Umbilical cord (tissue), 2 donors: ENCODE measurements around the gene ADAM8. TPM values are rescaled to one million over a fixed set of nuclear protein-coding genes. Genes with fewer than 3 reads are reported as not detected.
"Not testable (repeated sequence)": the region's sequence is repeated elsewhere in the genome, so short reads cannot be mapped to it uniquely, and the experiment has no call there.

Experiments used
- DNase-seq: peaks from one replicate; pipeline ENCODE4 v3.0.0-alpha.2; 2015; ENCODE audit warnings: low spot score
- total RNA-seq: library from RNA; depleted of rRNA; stranded (reverse); fragments of >200 nt; gene quantifications from one replicate; pipeline ENCODE4 v1.2.3, GENCODE V29; 2014; ENCODE audit warnings: low replicate concordance; ENCODE audit not compliant: insufficient read depth

ADAM8 gene
- total RNA-seq, 1 donor from 2014 or later = 6.3 TPM

DNA sequence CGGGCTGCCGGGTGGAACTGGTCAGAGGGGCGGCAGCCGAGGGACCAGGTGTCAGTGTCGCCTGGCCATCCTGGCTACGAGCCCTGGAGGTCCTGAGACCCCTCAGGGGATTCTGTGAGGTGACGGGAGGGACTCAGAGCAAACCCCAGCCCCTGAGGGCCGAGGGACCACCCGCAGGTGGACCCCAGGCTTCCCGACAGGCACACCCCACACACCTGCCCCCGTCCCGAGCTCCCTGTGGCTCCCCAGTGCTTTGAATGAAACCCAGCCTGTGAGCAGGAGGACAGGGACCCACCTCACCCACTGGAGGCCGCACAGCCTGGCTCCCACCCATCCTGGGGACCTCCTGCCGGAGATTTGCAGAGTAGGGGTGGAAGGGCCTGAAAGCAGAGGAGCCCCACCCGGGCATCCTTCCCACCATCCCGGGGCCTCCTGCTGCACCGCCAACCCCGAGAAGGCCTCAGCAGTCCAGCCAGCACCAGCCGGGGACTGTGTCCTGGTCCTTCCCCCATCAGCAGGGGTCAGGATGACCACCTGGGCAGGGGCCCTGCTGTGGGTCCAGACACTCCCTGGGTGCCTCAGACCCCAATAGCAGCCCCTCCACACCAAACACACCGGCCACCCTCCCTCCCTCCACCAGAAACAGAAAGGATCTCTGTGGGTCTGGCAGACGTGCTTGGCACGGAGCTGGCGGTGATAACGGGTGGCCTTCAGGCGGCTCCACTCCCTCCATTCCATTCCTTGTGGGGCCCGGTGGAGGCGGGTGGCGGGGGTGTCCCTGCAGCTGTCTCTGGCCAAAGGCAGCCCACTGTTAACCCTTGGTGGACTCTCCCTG lies 25.1 kb downstream of the ADAM8 start:
- DNase-seq = peak; percentile 58

DNA sequence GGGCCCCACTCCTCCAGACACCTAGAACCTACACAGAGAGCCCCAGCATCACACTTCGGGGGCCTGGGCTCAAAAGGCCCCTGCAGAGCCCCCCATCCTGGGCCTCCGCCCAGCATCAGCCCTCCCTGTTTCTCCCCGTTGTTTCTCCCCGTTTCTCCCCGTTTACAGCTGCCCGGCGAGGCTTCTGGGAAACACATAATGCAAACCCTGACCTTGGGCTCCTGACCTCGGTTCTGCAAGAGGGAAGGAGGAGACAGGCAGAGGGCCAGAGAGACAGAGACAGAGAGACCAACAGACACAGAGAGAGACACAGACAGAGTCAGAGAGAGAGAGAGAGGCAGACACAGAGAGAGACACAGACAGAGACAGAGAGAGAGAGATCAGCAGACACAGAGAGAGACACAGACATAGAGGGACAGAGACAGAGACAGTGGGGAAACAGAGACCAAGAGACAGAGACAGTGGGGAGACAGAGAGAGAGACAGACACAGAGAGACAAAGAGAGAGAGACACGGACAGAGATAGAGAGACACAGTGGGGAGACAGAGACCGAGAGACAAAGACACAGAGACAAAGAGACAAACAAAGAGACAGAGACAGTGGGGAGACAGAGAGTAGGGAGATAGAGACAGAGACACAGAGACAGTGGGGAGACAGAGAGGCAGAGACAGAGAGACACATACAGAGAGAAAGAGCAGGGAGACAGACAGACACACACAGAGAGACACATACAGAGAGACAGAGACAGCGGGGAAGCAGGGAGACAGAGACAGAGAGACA lies 26.5 kb downstream of the ADAM8 start:
- no peak for DNase-seq

DNA sequence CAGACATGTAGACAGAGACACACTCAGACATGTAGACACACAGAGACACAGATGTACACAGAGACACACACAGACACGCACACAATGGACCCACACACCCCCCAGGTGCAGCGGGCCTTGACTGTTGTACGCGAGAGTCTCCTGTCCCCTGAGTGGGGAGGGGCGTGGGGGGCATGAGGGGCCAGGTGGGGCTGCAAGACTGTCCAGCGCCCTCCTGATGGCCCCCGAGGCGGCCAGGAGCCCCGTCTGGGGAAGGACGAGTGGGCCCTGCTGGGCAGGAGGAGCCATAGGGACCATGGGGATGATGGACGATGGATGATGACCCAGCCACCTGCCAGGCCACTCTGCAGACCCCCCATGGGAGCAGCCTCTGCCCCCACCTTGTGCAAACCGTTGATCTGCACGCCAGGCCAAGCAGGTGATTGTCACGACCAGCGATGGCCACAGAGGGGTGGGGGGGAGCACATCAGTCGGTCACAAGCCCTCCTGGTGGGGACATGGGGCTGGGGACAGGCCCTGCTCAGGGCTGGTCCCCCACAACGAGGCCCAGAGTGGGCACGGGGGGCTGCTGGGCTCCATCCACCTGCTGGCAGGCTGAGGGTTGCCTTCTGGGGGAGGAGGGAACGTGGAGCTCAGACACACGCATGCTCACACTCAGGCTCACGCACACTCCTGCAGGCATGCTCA lies 27.4 kb downstream of the ADAM8 start:
- DNase-seq = no peak

DNA sequence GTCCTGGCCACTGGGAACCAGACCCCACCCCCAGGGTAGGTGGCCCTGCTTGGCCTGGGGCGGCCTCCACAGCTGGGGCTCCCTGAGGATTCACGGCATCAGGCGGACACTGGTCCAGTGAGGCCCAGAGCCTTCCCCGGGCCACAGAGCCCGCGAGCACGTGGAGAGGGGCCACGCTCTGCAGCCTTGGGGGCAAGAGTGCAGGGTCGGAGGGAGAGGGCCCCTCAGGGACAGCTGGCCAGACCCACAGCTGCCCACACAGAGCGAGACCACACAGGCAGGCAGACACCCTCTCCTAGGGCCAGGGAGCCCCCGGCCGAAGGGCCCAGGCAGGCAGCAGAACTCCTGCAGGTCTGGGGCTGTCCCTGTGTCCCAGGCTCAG lies 28.3 kb downstream of the ADAM8 start:
- DNase-seq = no peak

DNA sequence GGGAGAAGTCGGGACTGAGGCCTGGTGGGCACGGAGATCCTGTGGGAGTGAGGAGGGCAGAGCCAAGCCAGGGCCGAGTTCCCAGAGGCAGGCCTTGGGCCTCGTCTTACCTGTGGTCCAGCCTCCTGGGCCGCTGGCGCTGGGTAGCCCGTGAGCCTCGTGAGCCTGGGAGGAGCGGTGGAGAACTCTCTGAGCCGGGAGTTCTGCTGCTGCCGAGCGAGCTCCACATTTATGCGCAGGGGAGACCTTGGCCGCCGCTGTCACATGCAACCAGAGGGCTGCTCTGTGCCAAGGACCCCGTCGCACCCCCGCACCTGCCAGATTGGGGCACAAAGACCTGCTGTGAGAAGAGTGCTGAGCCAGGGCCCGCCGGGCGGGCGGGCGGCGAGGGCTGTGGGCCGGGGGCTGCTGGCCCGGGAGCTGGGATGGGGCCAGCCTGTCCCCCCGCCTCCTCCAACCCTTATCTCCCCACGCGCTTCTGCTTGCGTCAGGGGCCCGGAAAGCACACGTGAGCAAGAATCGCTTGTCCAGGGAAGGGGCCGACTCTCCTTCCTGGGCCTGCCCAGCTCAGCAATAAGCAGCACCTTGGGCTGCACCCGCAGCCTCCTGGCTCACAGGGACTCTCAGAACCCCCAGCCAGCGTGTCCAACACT lies 28.9 kb downstream of the ADAM8 start:
- no peak for DNase-seq

DNA sequence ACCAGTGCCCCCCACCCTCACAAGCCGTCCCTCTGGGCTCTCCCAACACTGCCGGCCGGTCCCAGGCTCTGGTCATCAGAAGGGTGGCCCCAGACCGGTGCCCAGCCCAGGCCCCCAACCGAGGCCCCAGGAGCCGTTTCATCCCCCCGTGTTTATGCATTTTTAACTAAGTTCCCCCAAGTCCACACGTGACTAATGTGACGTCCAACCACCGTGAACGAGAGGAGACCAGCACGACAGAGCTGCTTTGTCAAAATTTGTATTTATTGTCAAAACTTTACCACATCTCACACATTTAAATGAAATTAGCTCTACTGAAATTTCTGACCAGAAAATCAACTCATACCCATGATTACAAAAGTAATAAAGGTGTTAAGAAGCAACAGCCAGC lies 30.4 kb downstream of the ADAM8 start:
- DNase-seq = no peak

DNA sequence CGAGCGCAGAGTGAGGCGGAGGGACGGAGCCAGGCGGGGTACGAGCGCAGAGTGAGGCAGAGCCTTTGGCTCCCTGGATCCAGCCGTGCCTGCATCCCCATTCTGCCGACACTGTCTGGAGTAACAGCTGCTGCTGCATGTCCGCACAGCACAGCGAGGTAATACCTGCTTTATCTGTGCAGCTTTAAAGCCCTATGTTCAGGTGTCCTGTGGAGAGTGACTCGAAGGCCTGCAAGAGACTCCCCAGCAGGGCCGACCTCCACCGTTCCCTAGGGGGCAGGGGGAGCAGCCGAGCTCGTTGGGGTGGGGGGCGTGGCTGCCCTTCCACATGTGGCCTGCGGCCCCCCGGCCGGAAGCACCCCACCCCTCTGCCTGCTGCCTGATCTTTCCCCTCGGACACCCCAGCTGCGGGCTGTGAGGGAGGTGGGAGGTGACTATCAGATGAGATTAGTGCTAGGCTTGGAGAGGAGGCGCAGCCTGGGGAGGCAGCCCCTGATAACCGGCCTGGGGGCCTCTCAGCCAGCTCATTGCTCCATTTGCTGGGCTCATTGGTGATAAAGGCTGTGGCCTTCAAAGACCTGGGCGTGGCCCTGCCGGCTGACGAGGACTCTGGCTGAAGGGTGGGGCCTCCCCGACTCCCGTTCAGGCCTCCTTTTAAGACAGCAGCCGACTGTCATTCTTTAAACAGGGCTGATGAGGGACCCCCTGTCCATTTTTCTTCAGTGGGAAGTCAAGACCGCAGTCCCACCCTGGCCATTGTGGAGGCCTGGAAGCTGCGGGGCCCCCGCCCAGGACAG lies 31.0 kb downstream of the ADAM8 start:
- peak; percentile 89 for DNase-seq

DNA sequence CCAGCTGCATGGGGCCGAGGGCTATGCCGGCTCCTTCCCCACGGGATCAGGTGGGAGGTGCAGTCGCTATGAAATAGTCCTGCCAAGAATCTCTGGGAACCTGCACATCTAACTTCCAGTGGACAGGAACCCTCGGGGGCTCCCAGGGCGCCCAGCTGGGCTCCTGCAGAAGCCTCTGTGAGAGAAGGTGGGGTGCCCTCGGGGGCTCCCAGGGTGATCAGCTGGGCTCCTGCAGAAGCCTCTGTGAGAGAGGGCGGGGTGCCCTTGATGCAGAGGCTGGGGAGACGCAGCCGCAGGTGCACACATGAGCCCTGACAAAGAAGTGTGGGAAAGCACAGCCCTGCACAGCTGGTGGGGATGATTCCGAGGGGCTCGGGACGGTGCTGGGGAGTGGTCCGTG lies 33.1 kb downstream of the ADAM8 start:
- no peak for DNase-seq

DNA sequence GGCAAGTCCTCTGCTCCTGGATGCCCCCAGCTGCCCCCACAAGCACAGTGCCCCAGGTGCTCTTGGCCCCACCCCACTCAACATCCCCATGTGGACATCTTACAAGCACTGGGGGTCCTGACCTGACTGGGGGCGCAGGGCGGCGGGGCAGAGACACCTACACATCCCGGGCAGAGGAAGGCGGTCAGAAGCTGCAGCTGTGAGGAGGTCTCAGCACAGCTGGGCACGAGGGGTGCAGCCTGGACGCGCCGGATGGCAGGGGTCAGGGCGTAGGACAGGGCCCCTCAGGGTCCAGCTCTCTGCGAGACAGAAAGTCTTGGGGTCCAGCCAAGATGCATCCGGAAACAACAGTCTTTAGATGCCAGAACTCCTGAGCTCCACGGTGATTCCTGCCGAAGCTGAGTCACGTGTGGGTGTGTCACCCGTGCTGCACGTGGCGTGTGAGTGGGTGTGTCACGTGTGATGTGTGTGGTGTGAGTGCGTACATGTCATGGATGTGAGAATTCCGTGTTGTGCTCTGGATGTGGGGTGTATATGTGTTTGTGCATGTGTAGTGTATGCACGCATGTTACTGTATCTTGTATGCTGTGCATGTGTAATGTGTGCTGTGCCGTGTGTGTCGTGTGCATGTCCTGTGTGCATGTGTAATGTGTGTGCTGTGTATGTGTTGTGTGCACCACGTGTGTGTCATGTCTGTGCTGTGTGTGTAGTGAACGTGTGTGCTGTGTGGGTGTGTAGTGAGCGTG lies 33.9 kb downstream of the ADAM8 start:
- no peak for DNase-seq

DNA sequence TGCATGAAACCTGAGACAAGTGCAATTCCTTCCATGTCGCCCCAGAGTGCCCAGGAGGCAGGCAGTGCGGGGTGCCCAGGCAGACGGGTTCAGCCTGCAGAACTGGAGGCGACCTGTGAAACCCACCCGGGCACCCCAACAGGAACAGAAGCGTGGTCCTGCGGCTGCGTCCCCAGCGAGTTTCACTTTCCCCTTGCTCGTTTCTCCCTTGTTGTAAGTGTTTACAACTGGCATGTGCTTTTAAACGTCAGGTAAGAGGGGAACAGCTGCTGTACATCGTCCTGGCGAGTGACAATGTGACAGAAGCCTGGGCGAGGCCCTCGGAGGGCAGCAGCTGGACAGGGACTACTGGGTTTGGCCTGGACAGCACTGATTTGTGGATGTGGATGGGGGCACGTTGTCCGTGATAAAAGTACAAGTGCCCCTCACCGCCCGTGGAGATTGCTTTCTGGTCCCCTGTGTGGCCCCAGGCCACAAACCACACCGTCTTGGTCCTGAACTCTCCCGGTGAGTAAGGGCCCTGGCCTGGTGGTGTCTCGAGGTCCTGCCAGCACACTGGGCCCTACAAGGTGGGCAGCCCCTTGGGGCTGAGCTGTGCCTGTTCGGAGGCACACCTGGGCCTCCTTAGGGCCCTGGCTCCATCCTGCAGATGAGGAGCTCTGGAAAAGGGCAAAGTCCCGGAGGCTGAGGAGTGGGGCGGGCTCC lies 35.0 kb downstream of the ADAM8 start:
- no peak for DNase-seq

DNA sequence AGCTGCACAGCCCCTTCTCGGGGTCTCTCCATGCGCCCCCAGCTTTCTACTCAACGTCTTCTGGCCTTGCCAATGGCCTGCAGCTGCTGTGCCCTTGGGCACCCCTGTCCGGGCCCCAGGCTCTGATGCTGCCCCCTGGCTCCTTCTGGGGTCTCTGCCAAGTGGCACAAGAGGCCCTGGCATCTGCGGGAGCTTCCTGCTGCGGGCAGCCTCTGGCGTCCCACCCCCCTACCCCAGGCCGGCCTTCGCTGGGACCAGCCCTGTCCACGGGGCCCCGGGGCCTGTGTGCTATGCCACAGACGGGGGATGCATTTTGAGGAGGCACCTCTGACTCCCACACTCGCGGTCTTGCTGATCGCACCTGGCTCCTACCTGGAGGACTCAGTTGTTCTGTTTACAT lies 36.7 kb downstream of the ADAM8 start:
- DNase-seq = no peak

DNA sequence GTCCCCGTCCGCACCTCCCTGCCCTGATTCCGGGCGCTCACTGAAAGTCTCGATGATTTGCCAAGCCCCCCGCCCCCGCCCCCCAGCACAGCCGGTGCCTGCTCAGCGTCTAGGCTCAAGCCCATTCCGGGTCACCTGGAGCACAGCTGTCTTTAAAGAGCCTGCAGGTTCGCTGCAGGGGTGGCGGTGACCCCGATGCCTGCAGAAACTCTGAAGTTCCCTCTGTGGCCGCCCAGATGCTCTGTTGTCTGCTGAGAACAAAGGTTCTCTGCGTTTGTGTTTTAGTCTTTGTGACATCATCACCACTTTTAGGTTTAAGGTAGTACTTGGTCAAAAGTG lies 38.2 kb downstream of the ADAM8 start:
- DNase-seq = no peak

DNA sequence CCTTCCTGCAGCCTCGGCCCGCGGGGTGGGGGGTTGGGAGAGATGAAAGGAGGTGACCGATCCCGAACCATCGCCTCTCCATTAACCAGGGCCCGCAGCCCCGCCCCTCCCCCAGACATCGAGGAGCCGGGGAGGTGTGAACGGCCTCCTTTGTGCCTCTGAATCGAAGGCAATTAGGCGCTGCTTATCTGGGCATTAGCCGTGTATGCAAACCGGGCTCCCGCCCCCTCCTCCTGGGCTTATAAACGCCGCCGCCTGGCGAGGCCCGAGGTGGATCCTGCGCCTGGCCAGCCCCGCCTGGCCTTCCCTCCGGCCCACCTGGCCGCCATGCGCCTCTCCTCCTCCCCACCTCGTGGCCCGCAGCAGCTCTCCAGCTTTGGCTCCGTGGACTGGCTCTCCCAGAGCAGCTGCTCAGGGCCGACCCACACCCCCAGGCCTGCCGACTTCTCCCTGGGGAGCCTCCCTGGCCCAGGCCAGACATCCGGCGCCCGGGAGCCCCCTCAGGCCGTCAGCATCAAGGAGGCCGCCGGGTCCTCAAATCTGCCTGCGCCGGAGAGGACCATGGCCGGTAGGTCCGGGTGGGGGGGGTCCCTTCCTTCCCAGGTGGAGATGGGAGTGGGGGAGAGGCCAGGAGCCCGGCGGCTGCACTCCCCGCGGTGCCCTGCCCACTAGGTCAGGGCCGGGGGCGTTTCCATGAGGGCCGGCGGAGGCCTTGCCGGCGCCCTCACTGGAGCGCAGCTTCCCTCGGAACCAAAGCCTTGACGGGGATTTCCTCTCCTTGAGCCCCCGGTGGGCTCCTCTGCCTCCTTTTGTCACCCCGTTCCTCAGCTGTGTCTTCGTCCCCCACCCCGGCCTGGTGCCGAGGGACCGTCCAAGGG lies 38.8 kb downstream of the ADAM8 start, which contains the start of gene VENTX:
Gene VENTX, plus strand, starts transcription at position 268 of the 878 bp plus-strand sequence. Its CDS starts 60 bp downstream, at position 328.
- DNase-seq = no peak

DNA sequence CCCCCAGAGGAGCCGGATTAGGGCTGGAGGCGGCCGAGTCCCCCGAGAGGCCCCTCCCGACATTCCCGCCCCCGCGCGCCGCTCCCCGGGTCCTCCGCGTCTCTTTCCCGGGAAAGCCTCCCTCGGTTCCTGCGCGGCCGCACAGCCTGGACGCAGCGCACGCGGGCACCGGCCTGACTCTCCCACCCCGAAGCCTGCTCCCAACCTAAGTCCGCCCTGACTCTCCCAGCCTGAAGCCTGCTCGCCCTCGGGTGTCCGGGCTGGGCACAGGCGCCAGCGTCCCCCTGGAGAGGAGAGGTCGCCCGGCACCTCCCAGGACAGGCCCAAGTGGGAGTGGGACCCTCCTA lies 39.5 kb downstream of the ADAM8 start:
- no peak for DNase-seq

DNA sequence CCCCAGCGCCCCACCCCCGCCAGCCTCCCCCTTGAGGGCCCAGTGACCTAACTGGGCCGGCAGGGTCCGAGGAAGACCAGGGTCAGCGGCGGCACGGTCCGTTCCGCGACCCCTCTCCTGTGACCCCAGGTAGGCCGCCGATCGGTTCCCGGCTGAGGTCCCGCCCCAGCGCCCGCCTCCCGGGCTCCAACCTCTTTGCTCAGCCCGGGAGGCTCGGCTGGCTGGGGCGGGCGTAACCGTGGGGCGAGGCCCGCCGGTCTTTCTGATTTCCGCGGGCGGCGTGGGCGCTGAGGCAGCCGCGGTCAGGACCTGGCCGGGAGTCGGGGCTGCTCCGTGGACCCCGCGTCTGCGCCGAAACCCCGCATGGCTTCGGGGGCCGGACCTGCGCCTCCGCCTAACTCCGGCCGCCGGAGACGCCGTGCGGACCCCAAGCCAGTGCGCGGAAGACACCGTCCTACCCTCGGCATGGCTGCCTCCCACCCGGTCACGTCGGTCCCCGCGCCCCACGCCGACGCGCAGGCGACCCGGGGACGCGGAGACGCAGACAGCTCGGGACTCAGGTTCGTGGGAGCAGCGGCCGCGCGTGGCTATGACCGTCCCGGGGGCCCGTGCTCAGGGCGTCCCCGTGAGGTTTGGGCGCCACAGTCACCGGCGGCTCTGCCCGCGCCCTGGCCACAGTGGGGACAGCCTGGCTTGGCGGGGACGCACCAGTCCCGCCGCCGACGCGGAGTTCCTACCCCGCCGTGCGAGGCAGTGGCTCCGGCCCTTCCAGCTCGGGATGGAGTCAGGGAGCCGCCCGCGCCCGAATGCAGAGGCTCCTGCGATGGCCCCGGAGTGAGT lies 40.0 kb downstream of the ADAM8 start:
- no peak for DNase-seq

DNA sequence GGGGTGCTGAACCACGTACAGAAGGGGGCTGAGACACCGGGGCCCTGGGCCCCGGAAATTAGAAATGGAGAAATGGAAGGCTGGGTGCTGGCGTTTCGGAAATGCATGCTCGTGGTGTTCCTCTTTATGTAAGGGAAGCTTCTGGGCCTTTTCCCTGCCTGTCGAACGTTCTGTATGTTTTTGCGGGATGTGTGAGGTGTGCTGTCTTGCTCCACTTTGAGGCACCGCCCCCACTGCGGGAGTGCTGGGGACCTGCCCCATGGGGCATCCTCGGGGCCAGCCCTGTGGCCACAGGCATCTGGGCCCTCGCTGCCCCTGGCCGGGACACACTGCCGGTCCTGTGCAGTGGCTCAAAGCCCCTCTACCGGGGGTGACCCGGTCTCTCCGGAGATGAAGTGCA lies 40.7 kb downstream of the ADAM8 start:
- no peak for DNase-seq

DNA sequence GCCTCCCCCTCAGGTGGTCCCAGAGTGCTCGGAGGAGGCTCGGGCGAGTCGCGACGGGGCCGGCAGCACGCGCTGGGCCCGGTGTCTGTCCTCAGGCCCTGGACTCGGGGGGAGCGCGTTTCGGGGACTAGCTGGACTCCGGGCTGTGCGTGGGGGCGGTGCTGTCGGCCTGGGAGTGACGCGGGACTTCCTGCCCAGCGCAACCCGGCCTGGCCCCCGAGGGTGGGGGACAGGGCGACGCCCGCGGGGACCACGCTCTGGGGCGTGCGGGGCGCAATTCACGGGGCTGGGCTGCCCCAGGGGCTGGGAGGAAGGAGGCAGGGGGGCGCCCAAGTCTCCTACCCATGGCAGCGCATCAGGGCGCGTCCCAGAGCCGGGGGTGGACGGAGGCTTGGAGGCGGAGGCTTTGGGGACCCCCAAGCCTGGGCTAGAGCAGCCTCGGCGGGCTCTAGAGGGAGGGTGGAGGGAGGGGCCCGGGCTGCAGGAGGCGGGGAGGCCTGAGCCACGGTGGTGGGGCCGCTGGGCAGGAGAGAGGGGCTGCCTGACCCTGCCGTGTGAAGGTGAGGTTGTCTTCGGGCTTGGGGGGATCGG lies 41.3 kb downstream of the ADAM8 start:
- no peak for DNase-seq

DNA sequence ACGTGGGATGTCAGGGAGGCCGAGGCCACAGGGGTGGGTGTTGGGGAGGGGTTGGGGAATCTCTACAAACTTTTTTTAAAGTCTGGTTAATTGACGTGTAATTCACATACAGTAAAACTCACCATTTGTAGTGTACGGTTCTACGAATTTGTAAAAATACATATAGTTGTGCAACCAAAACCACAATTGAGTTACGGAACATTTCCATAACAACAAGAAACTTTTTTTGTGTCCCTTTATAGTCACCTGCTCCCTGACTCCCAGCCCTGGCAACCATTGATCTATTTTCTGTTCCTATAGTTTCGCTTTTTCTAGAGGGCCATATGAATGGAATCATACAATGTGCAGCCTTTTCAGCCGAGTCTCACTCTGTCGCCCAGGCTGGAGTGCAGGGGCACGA lies 41.9 kb downstream of the ADAM8 start:
- not testable (repeated sequence) for DNase-seq
